Gastroesophageal sphincter (tissue), 4 donors: ENCODE data around the gene IL17RC. TPM values are rescaled to one million over a fixed set of nuclear protein-coding genes. Genes with fewer than 3 reads are reported as not detected.

Experiments
- ATAC-seq: fragments of 150-250 bp; one replicate; pipeline ENCODE4 v1.9.1; 2016; ENCODE audit warnings: mild to moderate bottlenecking, moderate library complexity
- H3K27ac ChIP-seq, 4 donors: fragments of 200-600 bp; sonication (generic) in 3 of 4; 1 replicate in 3 of 4; 2 replicates in 1 of 4; pipeline ENCODE4 v1.5.1; 2016 to 2019
- H3K27me3 ChIP-seq: fragments of 200-600 bp; sonication (generic); one replicate; pipeline ENCODE4 v1.5.1; 2019
- H3K36me3 ChIP-seq, 2 donors: fragments of 200-600 bp; sonication (generic); one replicate each; pipeline ENCODE4 v1.5.1; 2019; ENCODE audit warnings: control low read depth in 1 of 2
- H3K4me1 ChIP-seq, 3 donors: fragments of 200-600 bp; sonication (generic); 1 replicate in 2 of 3; 2 replicates in 1 of 3; pipeline ENCODE4 v1.5.1; 2016 to 2019; ENCODE audit warnings: control low read depth in 2 of 3
- H3K4me3 ChIP-seq, 2 donors: fragments of 200-600 bp; sonication (generic); one replicate each; pipeline ENCODE4 v1.5.1; 2019; ENCODE audit warnings: mild to moderate bottlenecking in 1 of 2, moderate library complexity in 1 of 2
- H3K9me3 ChIP-seq, 3 donors: fragments of 200-600 bp; sonication (generic); one replicate each; pipeline ENCODE4 v1.5.1; 2017 to 2019; ENCODE audit warnings: control low read depth in 2 of 3
- CTCF ChIP-seq, 4 experiments: fragments of 200-600 bp in 2 of 4; fragments of 450-650 bp in 2 of 4; sonication (generic) in 1 of 4; IDR thresholded peaks; one replicate each; pipeline ENCODE4 v1.5.1; 2017 to 2019; ENCODE audit warnings: antibody characterized with exemption in 4 of 4, mild to moderate bottlenecking in 2 of 4, moderate library complexity in 2 of 4
- EP300 ChIP-seq: sonication (generic); formaldehyde crosslinking; IDR thresholded peaks from one replicate; pipeline ENCODE4 v1.6.1; 2017; ENCODE audit warnings: antibody characterized with exemption, mild to moderate bottlenecking
- POLR2A ChIP-seq, 2 donors: fragments of 450-650 bp; IDR thresholded peaks; one replicate each; pipeline ENCODE4 v1.6.1; 2017; ENCODE audit warnings: antibody characterized with exemption in 2 of 2, mild to moderate bottlenecking in 2 of 2, moderate library complexity in 1 of 2
- POLR2AphosphoS5 ChIP-seq: sonication (generic); formaldehyde crosslinking; IDR thresholded peaks from one replicate; pipeline ENCODE4 v1.6.1; 2017; ENCODE audit warnings: antibody characterized with exemption
- WGBS, 2 donors: methylation state at CpG; one replicate each; pipeline ENCODE4 v1.1.5; 2018; ENCODE audit warnings: low coverage in 1 of 2; 5-methylcytosine and 5-hydroxymethylcytosine counted together
- total RNA-seq, 4 donors: library from RNA; depleted of rRNA; stranded (reverse); fragments of >200 nt; gene quantifications; one replicate each; pipeline ENCODE4 v1.1.0, GENCODE V29; 2016

The IL17RC gene
- total RNA-seq, 4 donors from 2014 or later = 31.0 to 64.0 (median 52.8) TPM

GRCh38 chr3:9933561-9934234 is 16.8 kb downstream of the IL17RC start, which contains the start of gene CRELD1:
Gene CRELD1 (plus strand): TSS chr3:9933834. CDS start chr3:9934439, 605 bp downstream.
- H3K36me3 ChIP-seq = peaks cover 0 to 54% of the 10 kb centered on the region in 2 donors
- TF ChIP-seq POLR2AphosphoS5 (peak; percentile 95), EP300 (no peak), CTCF (IDR thresholded peaks at IDR 0.05) (no peak), POLR2A (IDR thresholded peaks at IDR 0.05) (peak; percentile 84 to 85)
- no peaks in the 10 kb centered on the region for H3K9me3 ChIP-seq
- H3K4me1 ChIP-seq = peaks cover 0 to 39% (median 24%) of the 10 kb centered on the region in 3 donors
- 1% methylated on average over 10 to 12 of the region's 50 CpGs for WGBS, 2 donors
- H3K27ac ChIP-seq = peak within 1 kb of the TSS; percentile 71 to 97 (median 94)
- peak within 1 kb of the TSS; percentile 46 to 79 for H3K4me3 ChIP-seq
- H3K27me3 ChIP-seq = no peaks in the 10 kb centered on the region
- ATAC-seq = peak; percentile 94

GRCh38 chr3:9934235-9934621 is 17.3 kb downstream of the IL17RC start:
- no peak for ATAC-seq
- peaks cover 0 to 39% (median 24%) of the 10 kb centered on the region in 3 donors for H3K4me1 ChIP-seq

GRCh38 chr3:9934993-9935392 is 18.1 kb downstream of the IL17RC start:
- Histone ChIP-seq H3K4me3 (peak overlapping the region in 1 of 2 donors; percentile 79), H3K27ac (peak overlapping the region in 2 of 4 donors; percentile 92 to 97), H3K27me3 (no peaks in the 10 kb centered on the region), H3K4me1 (peaks cover 0 to 39% (median 24%) of the 10 kb centered on the region in 3 donors), H3K9me3 (no peaks in the 10 kb centered on the region), H3K36me3 (peaks cover 0 to 41% of the 10 kb centered on the region in 2 donors)
- WGBS, 2 donors = 44 to 54% methylated on average over 4 of the region's 4 CpGs
- ATAC-seq = no peak
- TF ChIP-seq CTCF (IDR thresholded peaks at IDR 0.05) (no peak), POLR2A (IDR thresholded peaks at IDR 0.05) (no peak)

More at GRCh38 chr3:9934235-9934621, 17.3 kb downstream of the IL17RC start:
- no peaks in the 10 kb centered on the region for H3K9me3 ChIP-seq
- 0 to 6% methylated on average over 8 of the region's 11 CpGs for WGBS, 2 donors
- H3K4me3 ChIP-seq = peak overlapping the region; percentile 46 to 79
- H3K27me3 ChIP-seq = no peaks in the 10 kb centered on the region
- TF ChIP-seq CTCF (IDR thresholded peaks at IDR 0.05) (peak in 3 of 4 experiments; percentile 18 to 43 (median 20)), POLR2A (IDR thresholded peaks at IDR 0.05) (no peak)
- peaks cover 0 to 49% of the 10 kb centered on the region in 2 donors for H3K36me3 ChIP-seq
- peak overlapping the region; percentile 71 to 97 (median 94) for H3K27ac ChIP-seq

- no peak for ATAC-seq
These were observed 19.1 kb downstream of the IL17RC start for GRCh38 chr3:9935966-9936510.

More at GRCh38 chr3:9935966-9936510, 19.1 kb downstream of the IL17RC start:
- peaks cover 0 to 39% (median 24%) of the 10 kb centered on the region in 3 donors for H3K4me1 ChIP-seq
- 75 to 89% methylated on average over 4 to 5 of the region's 5 CpGs for WGBS, 2 donors
- peaks cover 0 to 35% of the 10 kb centered on the region in 2 donors for H3K36me3 ChIP-seq
- H3K27ac ChIP-seq = no peak overlapping the region
- H3K27me3 ChIP-seq = no peaks in the 10 kb centered on the region
- H3K9me3 ChIP-seq = no peaks in the 10 kb centered on the region
- no peak overlapping the region for H3K4me3 ChIP-seq
- TF ChIP-seq CTCF (IDR thresholded peaks at IDR 0.05) = no peak
- TF ChIP-seq EP300 = no peak
